ENCODE results near the gene PPARD. TPM values are rescaled to one million over a fixed set of nuclear protein-coding genes. Genes with fewer than 3 reads are reported as not detected.

Gene PPARD
- total and polyA plus RNA-seq, 2 donors (not counting 1 experiment from before 2014, with no cell fraction given): 14.8 to 16.3 TPM

DNA sequence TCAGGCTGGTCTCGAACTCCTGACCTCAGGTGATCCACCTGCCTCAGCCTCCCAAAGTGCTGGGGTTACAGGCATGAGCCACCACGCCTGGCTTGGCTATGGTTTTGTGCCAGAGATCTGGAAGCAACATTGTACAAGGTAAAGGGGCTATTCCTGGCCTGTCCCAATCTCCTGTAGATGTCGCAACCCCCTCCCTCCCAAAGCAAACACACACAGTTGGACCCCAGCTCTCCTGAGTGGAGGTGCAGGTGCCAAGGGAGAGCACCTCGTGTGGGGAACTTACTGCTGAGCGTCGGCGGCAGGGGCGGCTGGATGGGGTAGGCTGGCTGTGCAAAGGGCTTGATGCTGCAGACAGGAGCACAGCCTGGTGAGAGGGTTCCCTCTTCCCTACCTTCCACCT is 134.7 kb downstream of the PPARD start:
- peaks cover 28% of the 10 kb centered on the region for H3K36me3 ChIP-seq (ENCODE audit: control insufficient read depth, insufficient read depth, low read length)
- DNase-seq (ENCODE audit: low read depth in 2 of 2): no peak
- no peaks in the 10 kb centered on the region for H3K9me3 ChIP-seq (ENCODE audit: control insufficient read depth, insufficient read depth, low read depth, low read length)
- H4K20me1 ChIP-seq (ENCODE audit: control insufficient read depth, extremely low read depth, insufficient read depth, low read length): no peaks in the 10 kb centered on the region
- H3K4me3 ChIP-seq (replicated peaks in 1 of 4; ENCODE audit: control extremely low read depth in 1 of 4, insufficient read depth in 1 of 4, low read depth in 3 of 4, low read length in 4 of 4): no peak overlapping the region
- H3K27ac ChIP-seq (ENCODE audit: insufficient read depth, low read length): no peak overlapping the region
- H3K4me1 ChIP-seq (ENCODE audit: control insufficient read depth, extremely low read depth, insufficient read depth, low read length): peaks cover 3% of the 10 kb centered on the region
- no peaks in the 10 kb centered on the region for H3K79me2 ChIP-seq (ENCODE audit: control insufficient read depth, insufficient read depth, low read length)
- H3K27me3 ChIP-seq (ENCODE audit: control insufficient read depth, insufficient read depth, low read length): no peaks in the 10 kb centered on the region
- no peak overlapping the region for H2AFZ ChIP-seq (ENCODE audit: low read length)
- H3K9ac ChIP-seq (ENCODE audit: insufficient read depth, low read length): no peak overlapping the region
- no peak overlapping the region for H3K4me2 ChIP-seq (ENCODE audit: extremely low read depth, insufficient read depth, low read length)
- TF ChIP-seq, protein P1, sequence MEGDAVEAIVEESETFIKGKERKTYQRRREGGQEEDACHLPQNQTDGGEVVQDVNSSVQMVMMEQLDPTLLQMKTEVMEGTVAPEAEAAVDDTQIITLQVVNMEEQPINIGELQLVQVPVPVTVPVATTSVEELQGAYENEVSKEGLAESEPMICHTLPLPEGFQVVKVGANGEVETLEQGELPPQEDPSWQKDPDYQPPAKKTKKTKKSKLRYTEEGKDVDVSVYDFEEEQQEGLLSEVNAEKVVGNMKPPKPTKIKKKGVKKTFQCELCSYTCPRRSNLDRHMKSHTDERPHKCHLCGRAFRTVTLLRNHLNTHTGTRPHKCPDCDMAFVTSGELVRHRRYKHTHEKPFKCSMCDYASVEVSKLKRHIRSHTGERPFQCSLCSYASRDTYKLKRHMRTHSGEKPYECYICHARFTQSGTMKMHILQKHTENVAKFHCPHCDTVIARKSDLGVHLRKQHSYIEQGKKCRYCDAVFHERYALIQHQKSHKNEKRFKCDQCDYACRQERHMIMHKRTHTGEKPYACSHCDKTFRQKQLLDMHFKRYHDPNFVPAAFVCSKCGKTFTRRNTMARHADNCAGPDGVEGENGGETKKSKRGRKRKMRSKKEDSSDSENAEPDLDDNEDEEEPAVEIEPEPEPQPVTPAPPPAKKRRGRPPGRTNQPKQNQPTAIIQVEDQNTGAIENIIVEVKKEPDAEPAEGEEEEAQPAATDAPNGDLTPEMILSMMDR (conservative IDR thresholded peaks at IDR 0.05 in 1 of 2, IDR thresholded peaks at IDR 0.05 in 1 of 2; ENCODE audit: low read depth in 1 of 2, low read length in 2 of 2): no peak
- TF ChIP-seq EZH2 (IDR thresholded peaks at IDR 0.05; ENCODE audit: low read length, missing control alignments): no peak

Other genes starting within 250 kb of the PPARD start
- 0.17 and 0.51 TPM in 2 replicates for gene TCP11, start 201.2 kb upstream of the PPARD start, total RNA-seq
- 0.16 and 0.24 TPM in 2 replicates for gene TCP11, start 201.2 kb upstream of the PPARD start, polyA plus RNA-seq
- under 0.01 TPM in 2 replicates for gene SCUBE3, start 128.6 kb upstream of the PPARD start, total RNA-seq
- gene SCUBE3, start 128.6 kb upstream of the PPARD start, polyA plus RNA-seq: 0.29 and 1.2 TPM in 2 replicates
- 9.8 and 19.5 TPM in 2 replicates for gene ZNF76, start 82.8 kb upstream of the PPARD start, total RNA-seq
- gene ZNF76, start 82.8 kb upstream of the PPARD start, polyA plus RNA-seq: 9.6 and 11.4 TPM in 2 replicates
- gene DEF6, start 44.7 kb upstream of the PPARD start, total RNA-seq: 0.33 and 0.51 TPM in 2 replicates
- 0.12 and 0.17 TPM in 2 replicates for gene DEF6, start 44.7 kb upstream of the PPARD start, polyA plus RNA-seq
- gene FANCE, start 109.8 kb downstream of the PPARD start, total RNA-seq: 10.3 and 10.7 TPM in 2 replicates
- gene FANCE, start 109.8 kb downstream of the PPARD start, polyA plus RNA-seq: 3.2 and 6.9 TPM in 2 replicates
- gene RPL10A, start 125.8 kb downstream of the PPARD start, total RNA-seq: 1,754 and 2,463 TPM in 2 replicates
- 1,911 and 1,987 TPM in 2 replicates for gene RPL10A, start 125.8 kb downstream of the PPARD start, polyA plus RNA-seq
- gene TEAD3, start 154.5 kb downstream of the PPARD start, total RNA-seq: 7.7 and 9.6 TPM in 2 replicates
- gene TEAD3, start 154.5 kb downstream of the PPARD start, polyA plus RNA-seq: 25.8 and 26.7 TPM in 2 replicates
- gene TULP1, start 170.3 kb downstream of the PPARD start, total RNA-seq: not detected in 2 replicates
- not detected in 2 replicates for gene TULP1, start 170.3 kb downstream of the PPARD start, polyA plus RNA-seq